GM23338 (cell line): ENCODE measurements around the gene AGBL4. TPM values are rescaled to one million over a fixed set of nuclear protein-coding genes. Genes with fewer than 3 reads are reported as not detected.

Experiments used
- ATAC-seq: fragments of 200-7000 bp; cut with Tn5 transposase; 3 replicates; pipeline ENCODE4 v1.9.1; 2020
- DNase-seq: peaks from one replicate; pipeline ENCODE4 v3.0.0-alpha.2; 2015; ENCODE audit warnings: low spot score
- H2AFZ ChIP-seq: fragments of 200-600 bp; sonication (generic); 2 replicates; pipeline ENCODE4 v1.8.0; 2016; ENCODE audit warnings: antibody characterized with exemption, mild to moderate bottlenecking, moderate library complexity
- H3F3A ChIP-seq: fragments of 200-600 bp; sonication (generic); replicated peaks from 2 replicates; pipeline ENCODE4 v1.8.0; 2017; ENCODE audit warnings: antibody characterized with exemption, mixed run types, low read depth
- H3K27ac ChIP-seq: fragments of 200-600 bp; sonication (generic); 2 replicates; pipeline ENCODE4 v1.6.1; 2016; ENCODE audit warnings: low read depth
- H3K27me3 ChIP-seq: fragments of 200-600 bp; sonication (generic); 2 replicates; pipeline ENCODE4 v1.8.0; 2016; ENCODE audit warnings: mild to moderate bottlenecking, mixed run types, moderate library complexity; ENCODE audit not compliant: insufficient read depth
- H3K36me3 ChIP-seq: fragments of 200-600 bp; sonication (generic); 2 replicates; pipeline ENCODE4 v1.8.0; 2016; ENCODE audit warnings: mild to moderate bottlenecking; ENCODE audit not compliant: insufficient read depth
- H3K4me1 ChIP-seq: fragments of 200-600 bp; sonication (generic); 2 replicates; pipeline ENCODE4 v1.8.0; 2016; ENCODE audit warnings: mild to moderate bottlenecking, moderate library complexity; ENCODE audit not compliant: insufficient read depth
- H3K4me2 ChIP-seq: fragments of 200-600 bp; sonication (generic); 2 replicates; pipeline ENCODE4 v1.7.1; 2017; ENCODE audit warnings: mixed run types
- H3K4me3 ChIP-seq: fragments of 200-600 bp; sonication (generic); 2 replicates; pipeline ENCODE4 v1.6.1; 2016; ENCODE audit warnings: mixed run types
- H3K79me2 ChIP-seq: fragments of 200-600 bp; sonication (generic); replicated peaks from 2 replicates; pipeline ENCODE4 v1.8.0; 2017; ENCODE audit warnings: mild to moderate bottlenecking; ENCODE audit not compliant: insufficient read depth
- H3K9me2 ChIP-seq: fragments of 200-600 bp; sonication (generic); 2 replicates; pipeline ENCODE4 v1.8.0; 2017; ENCODE audit not compliant: insufficient read depth
- H4K20me1 ChIP-seq: fragments of 200-600 bp; sonication (generic); replicated peaks from 2 replicates; pipeline ENCODE4 v1.8.0; 2017; ENCODE audit warnings: mild to moderate bottlenecking; ENCODE audit not compliant: insufficient read depth
- H3K27ac Mint-ChIP-seq: 2 replicates; pipeline ENCODE4 v1.8.0; 2020; ENCODE audit warnings: inconsistent platforms, mild to moderate bottlenecking, moderate library complexity, mixed read lengths
- H3K27me3 Mint-ChIP-seq: 3 replicates; pipeline ENCODE4 v1.8.0; 2022; ENCODE audit warnings: low read depth, mild to moderate bottlenecking, moderate library complexity, mixed read lengths, inconsistent platforms; ENCODE audit not compliant: insufficient read depth, poor library complexity
- H3K36me3 Mint-ChIP-seq: 3 replicates; pipeline ENCODE4 v1.8.0; 2021; ENCODE audit warnings: low read depth, mild to moderate bottlenecking, inconsistent platforms, moderate library complexity, mixed read lengths
- H3K4me1 Mint-ChIP-seq: 3 replicates; pipeline ENCODE4 v1.8.0; 2020; ENCODE audit warnings: mild to moderate bottlenecking, inconsistent platforms, mixed read lengths
- H3K4me3 Mint-ChIP-seq: 3 replicates; pipeline ENCODE4 v1.8.0; 2021; ENCODE audit warnings: moderate library complexity, mild to moderate bottlenecking, inconsistent platforms, mixed read lengths
- H3K9me3 Mint-ChIP-seq: 3 replicates; pipeline ENCODE4 v1.8.0; 2020; ENCODE audit warnings: moderate library complexity, mild to moderate bottlenecking, inconsistent platforms, mixed read lengths
- CREB1 ChIP-seq: fragments of 250-450 bp; sonication (Bioruptor Pico); IDR thresholded peaks from 2 replicates; pipeline ENCODE4 v1.5.0; 2020; ENCODE audit warnings: low read depth, mild to moderate bottlenecking, moderate library complexity
- EZH2phosphoT487 ChIP-seq: fragments of 200-600 bp; sonication (generic); IDR thresholded peaks from one replicate; pipeline ENCODE4 v1.8.1; 2018; ENCODE audit warnings: antibody characterized with exemption; ENCODE audit not compliant: unreplicated experiment
- NANOG ChIP-seq: IDR thresholded peaks from 2 replicates; pipeline ENCODE4 v1.6.1; 2016; ENCODE audit warnings: antibody characterized with exemption, borderline replicate concordance
- ZNF114 ChIP-seq: fragments of 250-450 bp; sonication (Bioruptor Pico); IDR thresholded peaks from 2 replicates; pipeline ENCODE4 v1.5.0; 2020; ENCODE audit warnings: mild to moderate bottlenecking, moderate library complexity
- ZNF331 ChIP-seq: fragments of 250-450 bp; sonication (Bioruptor Pico); IDR thresholded peaks from 2 replicates; pipeline ENCODE4 v1.5.0; 2020; ENCODE audit warnings: low read depth, mild to moderate bottlenecking, moderate library complexity
- polyA plus RNA-seq: library from polyadenylated mRNA; unstranded; fragments of >200 nt; fragmentation: Nextera tagmentation; extraction: Ambion mirVana; gene quantifications from 2 replicates; pipeline ENCODE4 v1.2.1, GENCODE V29; 2016
- total RNA-seq: library from RNA; depleted of rRNA; stranded (reverse); fragments of >200 nt; shearing (Covaris generic); gene quantifications from 2 replicates; pipeline ENCODE4 v1.2.3, GENCODE V29; 2014
- TF ChIP-seq, protein P1 (sequence below): IDR thresholded peaks from one replicate; pipeline ENCODE4 v1.6.1; 2018; ENCODE audit warnings: antibody characterized with exemption; ENCODE audit not compliant: unreplicated experiment
- TF ChIP-seq, protein P2 (sequence below): fragments of 250-450 bp; sonication (Bioruptor Pico); IDR thresholded peaks from 2 replicates; pipeline ENCODE4 v1.5.0; 2020; ENCODE audit warnings: mild to moderate bottlenecking, moderate library complexity

The AGBL4 gene
- total and polyA plus RNA-seq, 2 experiments from 2014 or later: 0.91 to 1.5 TPM

DNA sequence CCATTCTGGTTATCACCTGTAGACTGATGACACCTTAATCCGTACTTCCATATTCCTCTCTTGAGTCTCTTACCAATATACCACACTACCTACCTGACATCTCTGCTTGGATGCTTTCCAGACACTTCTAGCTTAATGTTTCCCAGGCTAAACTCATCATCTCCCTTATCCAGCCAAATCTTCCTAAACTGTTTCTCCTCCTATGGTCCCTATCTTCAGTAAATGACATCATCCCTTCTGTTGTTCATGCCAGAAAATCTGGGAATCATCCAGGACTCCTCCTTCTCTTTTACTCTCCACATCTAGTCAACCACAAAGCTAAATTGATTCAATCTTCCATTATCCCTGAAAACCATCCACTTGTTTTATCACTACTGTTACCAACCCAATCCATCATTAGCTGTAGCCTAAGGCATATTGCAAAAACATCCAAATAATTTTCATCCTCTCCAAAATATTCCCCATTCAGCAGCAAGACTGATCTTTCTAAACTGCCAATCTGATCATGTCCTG, 783.0 kb downstream of the AGBL4 start:
- no peak for ATAC-seq
- TF ChIP-seq ZNF114 (CRISPR knock-in tag) (no peak), EZH2phosphoT487 (no peak), ZNF331 (CRISPR knock-in tag) (no peak), CREB1 (CRISPR knock-in tag) (no peak), NANOG (no peak)
- TF ChIP-seq, protein P1, sequence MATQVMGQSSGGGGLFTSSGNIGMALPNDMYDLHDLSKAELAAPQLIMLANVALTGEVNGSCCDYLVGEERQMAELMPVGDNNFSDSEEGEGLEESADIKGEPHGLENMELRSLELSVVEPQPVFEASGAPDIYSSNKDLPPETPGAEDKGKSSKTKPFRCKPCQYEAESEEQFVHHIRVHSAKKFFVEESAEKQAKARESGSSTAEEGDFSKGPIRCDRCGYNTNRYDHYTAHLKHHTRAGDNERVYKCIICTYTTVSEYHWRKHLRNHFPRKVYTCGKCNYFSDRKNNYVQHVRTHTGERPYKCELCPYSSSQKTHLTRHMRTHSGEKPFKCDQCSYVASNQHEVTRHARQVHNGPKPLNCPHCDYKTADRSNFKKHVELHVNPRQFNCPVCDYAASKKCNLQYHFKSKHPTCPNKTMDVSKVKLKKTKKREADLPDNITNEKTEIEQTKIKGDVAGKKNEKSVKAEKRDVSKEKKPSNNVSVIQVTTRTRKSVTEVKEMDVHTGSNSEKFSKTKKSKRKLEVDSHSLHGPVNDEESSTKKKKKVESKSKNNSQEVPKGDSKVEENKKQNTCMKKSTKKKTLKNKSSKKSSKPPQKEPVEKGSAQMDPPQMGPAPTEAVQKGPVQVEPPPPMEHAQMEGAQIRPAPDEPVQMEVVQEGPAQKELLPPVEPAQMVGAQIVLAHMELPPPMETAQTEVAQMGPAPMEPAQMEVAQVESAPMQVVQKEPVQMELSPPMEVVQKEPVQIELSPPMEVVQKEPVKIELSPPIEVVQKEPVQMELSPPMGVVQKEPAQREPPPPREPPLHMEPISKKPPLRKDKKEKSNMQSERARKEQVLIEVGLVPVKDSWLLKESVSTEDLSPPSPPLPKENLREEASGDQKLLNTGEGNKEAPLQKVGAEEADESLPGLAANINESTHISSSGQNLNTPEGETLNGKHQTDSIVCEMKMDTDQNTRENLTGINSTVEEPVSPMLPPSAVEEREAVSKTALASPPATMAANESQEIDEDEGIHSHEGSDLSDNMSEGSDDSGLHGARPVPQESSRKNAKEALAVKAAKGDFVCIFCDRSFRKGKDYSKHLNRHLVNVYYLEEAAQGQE: no peak
- TF ChIP-seq, protein P2, sequence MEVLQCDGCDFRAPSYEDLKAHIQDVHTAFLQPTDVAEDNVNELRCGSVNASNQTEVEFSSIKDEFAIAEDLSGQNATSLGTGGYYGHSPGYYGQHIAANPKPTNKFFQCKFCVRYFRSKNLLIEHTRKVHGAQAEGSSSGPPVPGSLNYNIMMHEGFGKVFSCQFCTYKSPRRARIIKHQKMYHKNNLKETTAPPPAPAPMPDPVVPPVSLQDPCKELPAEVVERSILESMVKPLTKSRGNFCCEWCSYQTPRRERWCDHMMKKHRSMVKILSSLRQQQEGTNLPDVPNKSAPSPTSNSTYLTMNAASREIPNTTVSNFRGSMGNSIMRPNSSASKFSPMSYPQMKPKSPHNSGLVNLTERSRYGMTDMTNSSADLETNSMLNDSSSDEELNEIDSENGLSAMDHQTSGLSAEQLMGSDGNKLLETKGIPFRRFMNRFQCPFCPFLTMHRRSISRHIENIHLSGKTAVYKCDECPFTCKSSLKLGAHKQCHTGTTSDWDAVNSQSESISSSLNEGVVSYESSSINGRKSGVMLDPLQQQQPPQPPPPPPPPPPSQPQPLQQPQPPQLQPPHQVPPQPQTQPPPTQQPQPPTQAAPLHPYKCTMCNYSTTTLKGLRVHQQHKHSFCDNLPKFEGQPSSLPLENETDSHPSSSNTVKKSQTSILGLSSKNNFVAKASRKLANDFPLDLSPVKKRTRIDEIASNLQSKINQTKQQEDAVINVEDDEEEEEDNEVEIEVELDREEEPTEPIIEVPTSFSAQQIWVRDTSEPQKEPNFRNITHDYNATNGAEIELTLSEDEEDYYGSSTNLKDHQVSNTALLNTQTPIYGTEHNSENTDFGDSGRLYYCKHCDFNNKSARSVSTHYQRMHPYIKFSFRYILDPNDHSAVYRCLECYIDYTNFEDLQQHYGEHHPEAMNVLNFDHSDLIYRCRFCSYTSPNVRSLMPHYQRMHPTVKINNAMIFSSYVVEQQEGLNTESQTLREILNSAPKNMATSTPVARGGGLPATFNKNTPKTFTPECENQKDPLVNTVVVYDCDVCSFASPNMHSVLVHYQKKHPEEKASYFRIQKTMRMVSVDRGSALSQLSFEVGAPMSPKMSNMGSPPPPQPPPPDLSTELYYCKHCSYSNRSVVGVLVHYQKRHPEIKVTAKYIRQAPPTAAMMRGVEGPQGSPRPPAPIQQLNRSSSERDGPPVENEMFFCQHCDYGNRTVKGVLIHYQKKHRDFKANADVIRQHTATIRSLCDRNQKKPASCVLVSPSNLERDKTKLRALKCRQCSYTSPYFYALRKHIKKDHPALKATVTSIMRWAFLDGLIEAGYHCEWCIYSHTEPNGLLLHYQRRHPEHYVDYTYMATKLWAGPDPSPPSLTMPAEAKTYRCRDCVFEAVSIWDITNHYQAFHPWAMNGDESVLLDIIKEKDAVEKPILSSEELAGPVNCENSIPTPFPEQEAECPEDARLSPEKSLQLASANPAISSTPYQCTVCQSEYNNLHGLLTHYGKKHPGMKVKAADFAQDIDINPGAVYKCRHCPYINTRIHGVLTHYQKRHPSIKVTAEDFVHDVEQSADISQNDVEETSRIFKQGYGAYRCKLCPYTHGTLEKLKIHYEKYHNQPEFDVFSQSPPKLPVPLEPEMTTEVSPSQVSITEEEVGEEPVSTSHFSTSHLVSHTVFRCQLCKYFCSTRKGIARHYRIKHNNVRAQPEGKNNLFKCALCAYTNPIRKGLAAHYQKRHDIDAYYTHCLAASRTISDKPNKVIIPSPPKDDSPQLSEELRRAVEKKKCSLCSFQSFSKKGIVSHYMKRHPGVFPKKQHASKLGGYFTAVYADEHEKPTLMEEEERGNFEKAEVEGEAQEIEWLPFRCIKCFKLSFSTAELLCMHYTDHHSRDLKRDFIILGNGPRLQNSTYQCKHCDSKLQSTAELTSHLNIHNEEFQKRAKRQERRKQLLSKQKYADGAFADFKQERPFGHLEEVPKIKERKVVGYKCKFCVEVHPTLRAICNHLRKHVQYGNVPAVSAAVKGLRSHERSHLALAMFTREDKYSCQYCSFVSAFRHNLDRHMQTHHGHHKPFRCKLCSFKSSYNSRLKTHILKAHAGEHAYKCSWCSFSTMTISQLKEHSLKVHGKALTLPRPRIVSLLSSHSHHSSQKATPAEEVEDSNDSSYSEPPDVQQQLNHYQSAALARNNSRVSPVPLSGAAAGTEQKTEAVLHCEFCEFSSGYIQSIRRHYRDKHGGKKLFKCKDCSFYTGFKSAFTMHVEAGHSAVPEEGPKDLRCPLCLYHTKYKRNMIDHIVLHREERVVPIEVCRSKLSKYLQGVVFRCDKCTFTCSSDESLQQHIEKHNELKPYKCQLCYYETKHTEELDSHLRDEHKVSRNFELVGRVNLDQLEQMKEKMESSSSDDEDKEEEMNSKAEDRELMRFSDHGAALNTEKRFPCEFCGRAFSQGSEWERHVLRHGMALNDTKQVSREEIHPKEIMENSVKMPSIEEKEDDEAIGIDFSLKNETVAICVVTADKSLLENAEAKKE (CRISPR knock-in tag): no peak

More for the DNA sequence above, 783.0 kb downstream of the AGBL4 start:
- no peaks in the 10 kb centered on the region for H3K4me1 ChIP-seq
- Mint-ChIP-seq H3K9me3 (peaks cover 83% of the 10 kb centered on the region), H3K4me1 (no peaks in the 10 kb centered on the region), H3K27me3 (peaks cover 2% of the 10 kb centered on the region), H3K36me3 (peaks cover 16% of the 10 kb centered on the region; the same call in 2 of the 3 replicates), H3K27ac (no peak overlapping the region), H3K4me3 (no peak overlapping the region)
- H3F3A ChIP-seq: no peaks in the 10 kb centered on the region
- H3K27ac ChIP-seq: no peak overlapping the region
- no peak overlapping the region for H3K4me3 ChIP-seq
- H4K20me1 ChIP-seq: no peaks in the 10 kb centered on the region
- no peaks in the 10 kb centered on the region for H3K36me3 ChIP-seq
- H2AFZ ChIP-seq: no peak overlapping the region
- DNase-seq: no peak
- no peak overlapping the region for H3K4me2 ChIP-seq
- no peaks in the 10 kb centered on the region; the same call in 1 of the 2 replicates for H3K9me2 ChIP-seq
- H3K27me3 ChIP-seq: no peaks in the 10 kb centered on the region
- H3K79me2 ChIP-seq: no peaks in the 10 kb centered on the region
